ENCODE results near the gene ERBIN. TPM values are rescaled to one million over a fixed set of nuclear protein-coding genes. Genes with fewer than 3 reads are reported as not detected.

ERBIN gene
- total and polyA plus RNA-seq, 2 of the 13 experiments (the other 11 are each of a cell fraction or from before 2014, with no cell fraction given) = 14.4 to 41.7 TPM

DNA sequence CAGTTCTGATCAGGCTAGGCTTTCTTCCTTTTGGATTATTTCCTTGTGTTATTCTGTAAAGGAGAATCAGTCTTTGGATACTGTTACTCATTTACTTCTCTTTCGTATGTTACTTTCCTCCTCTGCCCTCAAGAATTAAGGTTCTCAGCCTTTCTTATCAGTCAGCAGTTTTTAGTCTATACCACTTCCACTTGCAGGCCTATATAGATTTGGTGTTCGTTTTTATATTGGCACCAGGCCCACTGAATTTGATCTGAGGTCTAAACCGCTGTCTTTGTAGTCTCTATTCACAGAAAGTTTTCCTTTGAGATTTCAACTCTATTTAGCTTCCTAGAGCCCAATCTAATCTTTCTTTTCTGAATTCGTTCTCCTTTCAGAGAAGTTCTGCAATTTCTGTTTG lies 62.8 kb downstream of the ERBIN start:
- FAIRE-seq (no peak), DNase-seq (ENCODE audit: low spot score) (no peak), ATAC-seq (no peak)
- H3K9me3 ChIP-seq (ENCODE audit: low read length) = no peaks in the 10 kb centered on the region
- intact Hi-C loops (cut with micrococcal nuclease; ENCODE audit: unreplicated experiment) = no loop called here
- H3K79me2 ChIP-seq (ENCODE audit: insufficient read depth, low read length) = peaks cover 39% of the 10 kb centered on the region
- no peak overlapping the region for H3K4me3 ChIP-seq (replicated peaks in 1 of 3; ENCODE audit: insufficient read depth in 1 of 3, low read depth in 2 of 3, low read length in 3 of 3)
- peaks cover 2 to 7% of the 10 kb centered on the region in 2 experiments; a peak in 2 of 5 replicates for H3K36me3 ChIP-seq (replicated peaks in 1 of 2; ENCODE audit: control insufficient read depth in 1 of 2, insufficient read depth in 2 of 2, low read length in 2 of 2)
- no peaks in the 10 kb centered on the region for H4K20me1 ChIP-seq (ENCODE audit: insufficient read depth, low read length)
- no peak overlapping the region for H2AFZ ChIP-seq (ENCODE audit: low read length)
- no TSS peak for BruUV-seq (replicated peaks)
- H3K27me3 ChIP-seq (ENCODE audit: control insufficient read depth in 1 of 2, insufficient read depth in 2 of 2, low read length in 2 of 2) = no peaks in the 10 kb centered on the region
- H3K4me1 ChIP-seq (ENCODE audit: insufficient read depth, low read length) = no peaks in the 10 kb centered on the region
- H3K9ac ChIP-seq (ENCODE audit: insufficient read depth, low read depth, low read length) = no peak overlapping the region
- H3K27ac ChIP-seq (ENCODE audit: extremely low read length, insufficient read depth, low read length) = no peak overlapping the region
- ChIA-PET CTCF (ENCODE audit: low intra/inter-chr PET ratio, low total read pairs) (no interaction called here), POLR2A (no interaction called here)
- H3K4me2 ChIP-seq (ENCODE audit: low read depth, low read length) = no peak overlapping the region
- TF ChIP-seq MAFK (conservative IDR thresholded peaks at IDR 0.05 in 1 of 2, IDR thresholded peaks at IDR 0.05 in 1 of 2; ENCODE audit: low read length in 2 of 2) = peak; percentile 40 to 64; a peak in 3 of 4 replicates
- TF ChIP-seq, protein P1, sequence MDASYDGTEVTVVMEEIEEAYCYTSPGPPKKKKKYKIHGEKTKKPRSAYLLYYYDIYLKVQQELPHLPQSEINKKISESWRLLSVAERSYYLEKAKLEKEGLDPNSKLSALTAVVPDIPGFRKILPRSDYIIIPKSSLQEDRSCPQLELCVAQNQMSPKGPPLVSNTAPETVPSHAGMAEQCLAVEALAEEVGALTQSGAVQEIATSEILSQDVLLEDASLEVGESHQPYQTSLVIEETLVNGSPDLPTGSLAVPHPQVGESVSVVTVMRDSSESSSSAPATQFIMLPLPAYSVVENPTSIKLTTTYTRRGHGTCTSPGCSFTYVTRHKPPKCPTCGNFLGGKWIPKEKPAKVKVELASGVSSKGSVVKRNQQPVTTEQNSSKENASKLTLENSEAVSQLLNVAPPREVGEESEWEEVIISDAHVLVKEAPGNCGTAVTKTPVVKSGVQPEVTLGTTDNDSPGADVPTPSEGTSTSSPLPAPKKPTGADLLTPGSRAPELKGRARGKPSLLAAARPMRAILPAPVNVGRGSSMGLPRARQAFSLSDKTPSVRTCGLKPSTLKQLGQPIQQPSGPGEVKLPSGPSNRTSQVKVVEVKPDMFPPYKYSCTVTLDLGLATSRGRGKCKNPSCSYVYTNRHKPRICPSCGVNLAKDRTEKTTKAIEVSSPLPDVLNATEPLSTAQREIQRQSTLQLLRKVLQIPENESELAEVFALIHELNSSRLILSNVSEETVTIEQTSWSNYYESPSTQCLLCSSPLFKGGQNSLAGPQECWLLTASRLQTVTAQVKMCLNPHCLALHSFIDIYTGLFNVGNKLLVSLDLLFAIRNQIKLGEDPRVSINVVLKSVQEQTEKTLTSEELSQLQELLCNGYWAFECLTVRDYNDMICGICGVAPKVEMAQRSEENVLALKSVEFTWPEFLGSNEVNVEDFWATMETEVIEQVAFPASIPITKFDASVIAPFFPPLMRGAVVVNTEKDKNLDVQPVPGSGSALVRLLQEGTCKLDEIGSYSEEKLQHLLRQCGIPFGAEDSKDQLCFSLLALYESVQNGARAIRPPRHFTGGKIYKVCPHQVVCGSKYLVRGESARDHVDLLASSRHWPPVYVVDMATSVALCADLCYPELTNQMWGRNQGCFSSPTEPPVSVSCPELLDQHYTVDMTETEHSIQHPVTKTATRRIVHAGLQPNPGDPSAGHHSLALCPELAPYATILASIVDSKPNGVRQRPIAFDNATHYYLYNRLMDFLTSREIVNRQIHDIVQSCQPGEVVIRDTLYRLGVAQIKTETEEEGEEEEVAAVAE (CRISPR knock-in tag; IDR thresholded peaks at IDR 0.05; ENCODE audit: borderline replicate concordance) = no peak
- TF ChIP-seq MAFF (IDR thresholded peaks at IDR 0.05; ENCODE audit: low read depth, low read length) = peak; percentile 44; the same call in 1 of the 2 replicates
- WGBS (ENCODE audit: low lambda C conversion rate) = 94% methylated on average over 4 of the region's 4 CpGs
- in situ Hi-C loops (cut with HindIII; ENCODE audit: extremely low pct_ligation_motif_present, low pct_unique_long_range_greater_than_20kb) = no loop called here

DNA sequence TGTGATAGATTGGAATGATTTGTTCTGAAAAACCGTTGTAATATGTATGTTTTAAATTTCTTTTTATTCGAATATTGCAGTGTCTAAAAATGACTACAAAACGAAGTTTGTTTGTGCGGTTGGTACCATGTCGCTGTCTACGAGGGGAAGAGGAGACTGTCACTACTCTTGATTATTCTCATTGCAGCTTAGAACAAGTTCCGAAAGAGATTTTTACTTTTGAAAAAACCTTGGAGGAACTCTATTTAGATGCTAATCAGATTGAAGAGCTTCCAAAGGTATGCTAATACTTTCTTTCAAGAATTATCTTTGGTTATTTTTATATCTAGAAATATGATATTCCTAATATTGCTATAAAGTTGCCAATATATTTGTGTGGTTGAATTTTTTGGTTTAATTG lies 66.3 kb downstream of the ERBIN start:
- no TSS peak for BruUV-seq (replicated peaks)
- H3K27ac ChIP-seq (ENCODE audit: extremely low read length, insufficient read depth, low read length) = no peak overlapping the region
- ChIA-PET POLR2A (no interaction called here), CTCF (ENCODE audit: low intra/inter-chr PET ratio, low total read pairs) (no interaction called here)
- H3K36me3 ChIP-seq (replicated peaks in 1 of 2; ENCODE audit: control insufficient read depth in 1 of 2, insufficient read depth in 2 of 2, low read length in 2 of 2) = peaks cover 2 to 27% of the 10 kb centered on the region in 2 experiments; a peak in 1 of 5 replicates
- FAIRE-seq (no peak), ATAC-seq (no peak), DNase-seq (ENCODE audit: low spot score) (no peak)
- no peak overlapping the region for H3K9ac ChIP-seq (ENCODE audit: insufficient read depth, low read depth, low read length)
- intact Hi-C loops (cut with micrococcal nuclease; ENCODE audit: unreplicated experiment) (no loop called here), in situ Hi-C loops (cut with HindIII; ENCODE audit: extremely low pct_ligation_motif_present, low pct_unique_long_range_greater_than_20kb) (no loop called here)
- peaks cover 16% of the 10 kb centered on the region for H3K79me2 ChIP-seq (ENCODE audit: insufficient read depth, low read length)
- WGBS (ENCODE audit: low lambda C conversion rate) = 98% methylated on average over 7 of the region's 7 CpGs
- H3K4me2 ChIP-seq (ENCODE audit: low read depth, low read length) = no peak overlapping the region
- no peaks in the 10 kb centered on the region for H3K27me3 ChIP-seq (ENCODE audit: control insufficient read depth in 1 of 2, insufficient read depth in 2 of 2, low read length in 2 of 2)
- H3K9me3 ChIP-seq (ENCODE audit: low read length) = no peaks in the 10 kb centered on the region
- H3K4me1 ChIP-seq (ENCODE audit: insufficient read depth, low read length) = no peaks in the 10 kb centered on the region
- no peaks in the 10 kb centered on the region for H4K20me1 ChIP-seq (ENCODE audit: insufficient read depth, low read length)
- no peak overlapping the region for H3K4me3 ChIP-seq (replicated peaks in 1 of 3; ENCODE audit: insufficient read depth in 1 of 3, low read depth in 2 of 3, low read length in 3 of 3)
- H2AFZ ChIP-seq (ENCODE audit: low read length) = no peak overlapping the region
- TF ChIP-seq HOXA7 (CRISPR knock-in tag; IDR thresholded peaks at IDR 0.05) = no peak
- TF ChIP-seq, protein P2, sequence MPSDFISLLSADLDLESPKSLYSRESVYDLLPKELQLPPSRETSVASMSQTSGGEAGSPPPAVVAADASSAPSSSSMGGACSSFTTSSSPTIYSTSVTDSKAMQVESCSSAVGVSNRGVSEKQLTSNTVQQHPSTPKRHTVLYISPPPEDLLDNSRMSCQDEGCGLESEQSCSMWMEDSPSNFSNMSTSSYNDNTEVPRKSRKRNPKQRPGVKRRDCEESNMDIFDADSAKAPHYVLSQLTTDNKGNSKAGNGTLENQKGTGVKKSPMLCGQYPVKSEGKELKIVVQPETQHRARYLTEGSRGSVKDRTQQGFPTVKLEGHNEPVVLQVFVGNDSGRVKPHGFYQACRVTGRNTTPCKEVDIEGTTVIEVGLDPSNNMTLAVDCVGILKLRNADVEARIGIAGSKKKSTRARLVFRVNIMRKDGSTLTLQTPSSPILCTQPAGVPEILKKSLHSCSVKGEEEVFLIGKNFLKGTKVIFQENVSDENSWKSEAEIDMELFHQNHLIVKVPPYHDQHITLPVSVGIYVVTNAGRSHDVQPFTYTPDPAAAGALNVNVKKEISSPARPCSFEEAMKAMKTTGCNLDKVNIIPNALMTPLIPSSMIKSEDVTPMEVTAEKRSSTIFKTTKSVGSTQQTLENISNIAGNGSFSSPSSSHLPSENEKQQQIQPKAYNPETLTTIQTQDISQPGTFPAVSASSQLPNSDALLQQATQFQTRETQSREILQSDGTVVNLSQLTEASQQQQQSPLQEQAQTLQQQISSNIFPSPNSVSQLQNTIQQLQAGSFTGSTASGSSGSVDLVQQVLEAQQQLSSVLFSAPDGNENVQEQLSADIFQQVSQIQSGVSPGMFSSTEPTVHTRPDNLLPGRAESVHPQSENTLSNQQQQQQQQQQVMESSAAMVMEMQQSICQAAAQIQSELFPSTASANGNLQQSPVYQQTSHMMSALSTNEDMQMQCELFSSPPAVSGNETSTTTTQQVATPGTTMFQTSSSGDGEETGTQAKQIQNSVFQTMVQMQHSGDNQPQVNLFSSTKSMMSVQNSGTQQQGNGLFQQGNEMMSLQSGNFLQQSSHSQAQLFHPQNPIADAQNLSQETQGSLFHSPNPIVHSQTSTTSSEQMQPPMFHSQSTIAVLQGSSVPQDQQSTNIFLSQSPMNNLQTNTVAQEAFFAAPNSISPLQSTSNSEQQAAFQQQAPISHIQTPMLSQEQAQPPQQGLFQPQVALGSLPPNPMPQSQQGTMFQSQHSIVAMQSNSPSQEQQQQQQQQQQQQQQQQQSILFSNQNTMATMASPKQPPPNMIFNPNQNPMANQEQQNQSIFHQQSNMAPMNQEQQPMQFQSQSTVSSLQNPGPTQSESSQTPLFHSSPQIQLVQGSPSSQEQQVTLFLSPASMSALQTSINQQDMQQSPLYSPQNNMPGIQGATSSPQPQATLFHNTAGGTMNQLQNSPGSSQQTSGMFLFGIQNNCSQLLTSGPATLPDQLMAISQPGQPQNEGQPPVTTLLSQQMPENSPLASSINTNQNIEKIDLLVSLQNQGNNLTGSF (CRISPR knock-in tag; IDR thresholded peaks at IDR 0.05) = no peak
- TF ChIP-seq SPEN (CRISPR knock-in tag; IDR thresholded peaks at IDR 0.05; ENCODE audit: low read depth) = no peak

Measured in HepG2 (cell line).